GM23338 (cell line): ENCODE measurements around the gene RRN3.
"Not testable (repeated sequence)": the region's sequence is repeated elsewhere in the genome, so short reads cannot be mapped to it uniquely, and the experiment has no call there.

ENCODE experiments used
- CREB1 ChIP-seq: fragments of 250-450 bp; sonication (Bioruptor Pico); IDR thresholded peaks from 2 replicates; pipeline ENCODE4 v1.5.0; 2020; ENCODE audit warnings: low read depth, mild to moderate bottlenecking, moderate library complexity
- EZH2 ChIP-seq: fragments of 200-600 bp; sonication (generic); IDR thresholded peaks from one replicate; pipeline ENCODE4 v1.8.0; 2017; ENCODE audit warnings: antibody characterized with exemption, mild to moderate bottlenecking, low read depth; ENCODE audit not compliant: unreplicated experiment
- EZH2phosphoT487 ChIP-seq: fragments of 200-600 bp; sonication (generic); IDR thresholded peaks from one replicate; pipeline ENCODE4 v1.8.1; 2018; ENCODE audit warnings: antibody characterized with exemption; ENCODE audit not compliant: unreplicated experiment
- JUNB ChIP-seq: IDR thresholded peaks from one replicate; pipeline ENCODE4 v1.6.1; 2016; ENCODE audit warnings: antibody characterized with exemption; ENCODE audit not compliant: unreplicated experiment
- NANOG ChIP-seq: IDR thresholded peaks from 2 replicates; pipeline ENCODE4 v1.6.1; 2016; ENCODE audit warnings: antibody characterized with exemption, borderline replicate concordance
- POLR2AphosphoS5 ChIP-seq: IDR thresholded peaks from 2 replicates; pipeline ENCODE4 v1.6.1; 2016; ENCODE audit warnings: antibody characterized with exemption, low read depth
- TF ChIP-seq, protein P1 (sequence below): IDR thresholded peaks from one replicate; pipeline ENCODE4 v1.6.1; 2018; ENCODE audit warnings: antibody characterized with exemption; ENCODE audit not compliant: unreplicated experiment
- TF ChIP-seq, protein P2 (sequence below), 2 experiments: fragments of 200-600 bp in 1 of 2; sonication (generic) in 1 of 2; conservative IDR thresholded peaks; 2 replicates each; pipeline versions ENCODE4 v1.5.1 to v1.6.1; 2016 to 2017; ENCODE audit warnings: antibody characterized with exemption in 2 of 2, low read depth in 2 of 2, mild to moderate bottlenecking in 2 of 2, moderate library complexity in 1 of 2

DNA sequence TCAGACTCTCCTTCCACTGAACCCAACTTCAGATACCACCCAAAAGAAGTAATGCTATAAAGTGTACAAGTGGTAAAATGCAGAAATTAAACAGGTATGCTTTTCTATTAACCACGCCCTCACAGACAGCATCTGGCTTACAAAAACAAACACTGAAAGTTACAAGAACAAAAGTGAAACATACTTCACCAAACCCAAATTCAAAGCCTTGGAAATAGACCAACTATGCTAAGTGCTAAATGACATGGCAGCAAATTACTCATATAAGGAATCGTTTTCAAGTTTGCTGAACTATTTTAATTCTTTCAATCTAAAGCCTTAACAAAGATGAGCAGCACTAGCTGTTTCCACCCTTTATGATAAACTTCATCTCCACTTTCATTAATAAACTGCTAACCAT is 17.9 kb downstream of the RRN3 start:
- TF ChIP-seq, protein P1, sequence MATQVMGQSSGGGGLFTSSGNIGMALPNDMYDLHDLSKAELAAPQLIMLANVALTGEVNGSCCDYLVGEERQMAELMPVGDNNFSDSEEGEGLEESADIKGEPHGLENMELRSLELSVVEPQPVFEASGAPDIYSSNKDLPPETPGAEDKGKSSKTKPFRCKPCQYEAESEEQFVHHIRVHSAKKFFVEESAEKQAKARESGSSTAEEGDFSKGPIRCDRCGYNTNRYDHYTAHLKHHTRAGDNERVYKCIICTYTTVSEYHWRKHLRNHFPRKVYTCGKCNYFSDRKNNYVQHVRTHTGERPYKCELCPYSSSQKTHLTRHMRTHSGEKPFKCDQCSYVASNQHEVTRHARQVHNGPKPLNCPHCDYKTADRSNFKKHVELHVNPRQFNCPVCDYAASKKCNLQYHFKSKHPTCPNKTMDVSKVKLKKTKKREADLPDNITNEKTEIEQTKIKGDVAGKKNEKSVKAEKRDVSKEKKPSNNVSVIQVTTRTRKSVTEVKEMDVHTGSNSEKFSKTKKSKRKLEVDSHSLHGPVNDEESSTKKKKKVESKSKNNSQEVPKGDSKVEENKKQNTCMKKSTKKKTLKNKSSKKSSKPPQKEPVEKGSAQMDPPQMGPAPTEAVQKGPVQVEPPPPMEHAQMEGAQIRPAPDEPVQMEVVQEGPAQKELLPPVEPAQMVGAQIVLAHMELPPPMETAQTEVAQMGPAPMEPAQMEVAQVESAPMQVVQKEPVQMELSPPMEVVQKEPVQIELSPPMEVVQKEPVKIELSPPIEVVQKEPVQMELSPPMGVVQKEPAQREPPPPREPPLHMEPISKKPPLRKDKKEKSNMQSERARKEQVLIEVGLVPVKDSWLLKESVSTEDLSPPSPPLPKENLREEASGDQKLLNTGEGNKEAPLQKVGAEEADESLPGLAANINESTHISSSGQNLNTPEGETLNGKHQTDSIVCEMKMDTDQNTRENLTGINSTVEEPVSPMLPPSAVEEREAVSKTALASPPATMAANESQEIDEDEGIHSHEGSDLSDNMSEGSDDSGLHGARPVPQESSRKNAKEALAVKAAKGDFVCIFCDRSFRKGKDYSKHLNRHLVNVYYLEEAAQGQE: not testable (repeated sequence)
- TF ChIP-seq POLR2AphosphoS5; EZH2phosphoT487; JUNB; EZH2; NANOG; CREB1 (CRISPR knock-in tag): not testable (repeated sequence)
- TF ChIP-seq, protein P2, sequence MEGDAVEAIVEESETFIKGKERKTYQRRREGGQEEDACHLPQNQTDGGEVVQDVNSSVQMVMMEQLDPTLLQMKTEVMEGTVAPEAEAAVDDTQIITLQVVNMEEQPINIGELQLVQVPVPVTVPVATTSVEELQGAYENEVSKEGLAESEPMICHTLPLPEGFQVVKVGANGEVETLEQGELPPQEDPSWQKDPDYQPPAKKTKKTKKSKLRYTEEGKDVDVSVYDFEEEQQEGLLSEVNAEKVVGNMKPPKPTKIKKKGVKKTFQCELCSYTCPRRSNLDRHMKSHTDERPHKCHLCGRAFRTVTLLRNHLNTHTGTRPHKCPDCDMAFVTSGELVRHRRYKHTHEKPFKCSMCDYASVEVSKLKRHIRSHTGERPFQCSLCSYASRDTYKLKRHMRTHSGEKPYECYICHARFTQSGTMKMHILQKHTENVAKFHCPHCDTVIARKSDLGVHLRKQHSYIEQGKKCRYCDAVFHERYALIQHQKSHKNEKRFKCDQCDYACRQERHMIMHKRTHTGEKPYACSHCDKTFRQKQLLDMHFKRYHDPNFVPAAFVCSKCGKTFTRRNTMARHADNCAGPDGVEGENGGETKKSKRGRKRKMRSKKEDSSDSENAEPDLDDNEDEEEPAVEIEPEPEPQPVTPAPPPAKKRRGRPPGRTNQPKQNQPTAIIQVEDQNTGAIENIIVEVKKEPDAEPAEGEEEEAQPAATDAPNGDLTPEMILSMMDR (conservative IDR thresholded peaks at IDR 0.05; ENCODE audit: low read depth in 2 of 2): not testable (repeated sequence)
